ENCODE results near the gene MOSPD3.
A peak's percentile ranks its signal among the peaks of the same experiment; 100 is the strongest.

The MOSPD3 gene

GRCh38 chr7:100639995-100640516 lies 27.7 kb downstream of the MOSPD3 start:
- no peak overlapping the region for H3K4me3 ChIP-seq (ENCODE audit: low read length)
- H4K20me1 ChIP-seq (ENCODE audit: control insufficient read depth, insufficient read depth, low read depth, low read length) = no peaks in the 10 kb centered on the region
- peaks cover 18% of the 10 kb centered on the region for H3K4me1 ChIP-seq (ENCODE audit: control insufficient read depth, low read length)
- TF ChIP-seq, protein P1, sequence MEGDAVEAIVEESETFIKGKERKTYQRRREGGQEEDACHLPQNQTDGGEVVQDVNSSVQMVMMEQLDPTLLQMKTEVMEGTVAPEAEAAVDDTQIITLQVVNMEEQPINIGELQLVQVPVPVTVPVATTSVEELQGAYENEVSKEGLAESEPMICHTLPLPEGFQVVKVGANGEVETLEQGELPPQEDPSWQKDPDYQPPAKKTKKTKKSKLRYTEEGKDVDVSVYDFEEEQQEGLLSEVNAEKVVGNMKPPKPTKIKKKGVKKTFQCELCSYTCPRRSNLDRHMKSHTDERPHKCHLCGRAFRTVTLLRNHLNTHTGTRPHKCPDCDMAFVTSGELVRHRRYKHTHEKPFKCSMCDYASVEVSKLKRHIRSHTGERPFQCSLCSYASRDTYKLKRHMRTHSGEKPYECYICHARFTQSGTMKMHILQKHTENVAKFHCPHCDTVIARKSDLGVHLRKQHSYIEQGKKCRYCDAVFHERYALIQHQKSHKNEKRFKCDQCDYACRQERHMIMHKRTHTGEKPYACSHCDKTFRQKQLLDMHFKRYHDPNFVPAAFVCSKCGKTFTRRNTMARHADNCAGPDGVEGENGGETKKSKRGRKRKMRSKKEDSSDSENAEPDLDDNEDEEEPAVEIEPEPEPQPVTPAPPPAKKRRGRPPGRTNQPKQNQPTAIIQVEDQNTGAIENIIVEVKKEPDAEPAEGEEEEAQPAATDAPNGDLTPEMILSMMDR (IDR thresholded peaks at IDR 0.05; ENCODE audit: low read depth, low read length, poor library complexity, severe bottlenecking) = no peak
- TF ChIP-seq EZH2phosphoT487 (IDR thresholded peaks at IDR 0.05; ENCODE audit: borderline replicate concordance, low read length) = no peak
- H3K79me2 ChIP-seq (ENCODE audit: control insufficient read depth, low read length) = no peaks in the 10 kb centered on the region
- no peaks in the 10 kb centered on the region for H3K9me3 ChIP-seq (ENCODE audit: control insufficient read depth, insufficient read depth, low read length)
- H3K27me3 ChIP-seq (ENCODE audit: control insufficient read depth, low read length) = peaks cover 4% of the 10 kb centered on the region; the same call in 1 of the 2 replicates
- no peaks in the 10 kb centered on the region for H3K9me2 ChIP-seq (replicated peaks; ENCODE audit: control insufficient read depth, low read length)
- H3K36me3 ChIP-seq (ENCODE audit: control insufficient read depth, low read length) = no peaks in the 10 kb centered on the region
- no peak overlapping the region for H3K4me2 ChIP-seq (ENCODE audit: low read length)
- no peak overlapping the region for H3K27ac ChIP-seq (ENCODE audit: low read depth, low read length)
- 0 out of 2 replicates have a peak, but pooled peaks cover 3% of the 10 kb centered on the region for H3F3A ChIP-seq (ENCODE audit: control insufficient read depth, insufficient read depth)

DNA sequence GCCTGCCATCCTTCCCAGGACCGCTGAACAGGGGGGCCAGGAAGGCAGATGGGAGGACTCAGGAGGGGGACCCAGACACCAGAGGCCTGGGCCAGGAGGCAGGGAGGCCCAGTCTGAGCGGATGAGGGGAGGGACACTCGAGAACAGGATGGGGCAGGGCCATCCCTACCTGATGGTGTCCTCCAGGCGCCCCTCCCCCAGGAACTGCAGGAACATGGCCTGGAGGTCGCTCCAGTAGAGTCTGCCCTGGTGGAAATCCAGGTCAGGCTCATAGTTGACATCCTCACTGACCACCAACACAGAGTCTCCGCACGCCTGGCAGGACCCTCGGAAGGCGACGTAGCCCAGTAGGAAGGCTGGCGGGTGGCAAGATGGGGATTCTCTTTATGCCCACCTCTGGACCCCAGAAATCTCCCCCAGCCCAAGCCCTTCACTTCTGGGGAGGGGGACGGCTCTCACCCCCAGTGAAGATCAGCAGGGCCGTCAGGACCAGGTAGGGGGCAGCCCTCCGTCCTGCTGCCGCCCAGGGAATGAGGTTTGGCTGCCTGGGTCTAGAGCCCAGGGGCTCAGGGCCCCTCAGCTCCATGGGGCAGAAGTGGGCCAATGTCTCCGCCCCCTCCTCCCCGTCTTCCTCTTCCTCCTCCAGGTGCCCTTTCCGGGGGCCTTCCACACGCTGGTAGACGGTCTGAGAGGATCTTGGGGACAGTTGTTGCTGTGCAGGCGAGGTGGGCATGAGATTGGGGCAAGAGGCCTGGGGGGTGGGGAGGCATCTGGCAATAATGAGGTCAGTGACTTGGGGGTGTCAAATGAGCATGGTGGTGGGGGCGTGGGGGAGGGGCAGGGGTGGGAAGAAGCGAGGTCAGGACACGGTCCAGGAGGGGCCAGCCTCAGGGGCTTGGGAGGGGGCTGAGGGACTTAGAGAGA lies 28.4 kb downstream of the MOSPD3 start:
- Histone ChIP-seq H4K20me1 (ENCODE audit: control insufficient read depth, insufficient read depth, low read depth, low read length) (no peaks in the 10 kb centered on the region), H3K79me2 (ENCODE audit: control insufficient read depth, low read length) (no peaks in the 10 kb centered on the region), H3K27ac (ENCODE audit: low read depth, low read length) (no peak overlapping the region), H3K9me2 (replicated peaks; ENCODE audit: control insufficient read depth, low read length) (no peaks in the 10 kb centered on the region), H3K4me2 (ENCODE audit: low read length) (no peak overlapping the region), H3F3A (ENCODE audit: control insufficient read depth, insufficient read depth) (0 out of 2 replicates have a peak, but pooled peaks cover 3% of the 10 kb centered on the region), H3K9me3 (ENCODE audit: control insufficient read depth, insufficient read depth, low read length) (no peaks in the 10 kb centered on the region), H3K36me3 (ENCODE audit: control insufficient read depth, low read length) (no peaks in the 10 kb centered on the region), H3K4me1 (ENCODE audit: control insufficient read depth, low read length) (peaks cover 18% of the 10 kb centered on the region), H3K27me3 (ENCODE audit: control insufficient read depth, low read length) (peaks cover 6% of the 10 kb centered on the region; the same call in 1 of the 2 replicates), H3K4me3 (ENCODE audit: low read length) (no peak overlapping the region)
- TF ChIP-seq EZH2phosphoT487 (IDR thresholded peaks at IDR 0.05; ENCODE audit: borderline replicate concordance, low read length) = no peak
- TF ChIP-seq, protein P1 (IDR thresholded peaks at IDR 0.05; ENCODE audit: low read depth, low read length, poor library complexity, severe bottlenecking) = no peak

- peak within 1 kb of the TSS; percentile 49 for H3K4me3 ChIP-seq (ENCODE audit: low read length)
- H3K27me3 ChIP-seq (ENCODE audit: control insufficient read depth, low read length) = peaks cover 6% of the 10 kb centered on the region; the same call in 1 of the 2 replicates
- H3K79me2 ChIP-seq (ENCODE audit: control insufficient read depth, low read length) = no peaks in the 10 kb centered on the region
- no peak within 1 kb of the TSS for H3K27ac ChIP-seq (ENCODE audit: low read depth, low read length)
- peaks cover 18% of the 10 kb centered on the region for H3K4me1 ChIP-seq (ENCODE audit: control insufficient read depth, low read length)
- 0 out of 2 replicates have a peak, but pooled peaks cover 3% of the 10 kb centered on the region for H3F3A ChIP-seq (ENCODE audit: control insufficient read depth, insufficient read depth)
- peak within 1 kb of the TSS; percentile 71 for H3K4me2 ChIP-seq (ENCODE audit: low read length)
- no peaks in the 10 kb centered on the region for H3K9me2 ChIP-seq (replicated peaks; ENCODE audit: control insufficient read depth, low read length)
- H4K20me1 ChIP-seq (ENCODE audit: control insufficient read depth, insufficient read depth, low read depth, low read length) = no peaks in the 10 kb centered on the region
- H3K36me3 ChIP-seq (ENCODE audit: control insufficient read depth, low read length) = no peaks in the 10 kb centered on the region
- H3K9me3 ChIP-seq (ENCODE audit: control insufficient read depth, insufficient read depth, low read length) = no peaks in the 10 kb centered on the region
- TF ChIP-seq EZH2phosphoT487 (IDR thresholded peaks at IDR 0.05; ENCODE audit: borderline replicate concordance, low read length) = no peak
- TF ChIP-seq, protein P1 (IDR thresholded peaks at IDR 0.05; ENCODE audit: low read depth, low read length, poor library complexity, severe bottlenecking) = no peak
These were observed 29.1 kb downstream of the MOSPD3 start, which contains the start of gene TFR2 for GRCh38 chr7:100641463-100641859. TSS of gene TFR2 (minus strand) at chr7:100641552. CDS start at chr7:100641509, 43 bp downstream.
